Measurements from ENCODE around the gene ANOS1.
"Not testable (repeated sequence)": the region's sequence is repeated elsewhere in the genome, so short reads cannot be mapped to it uniquely, and the experiment has no call there.

The ANOS1 gene

GRCh38 chrX:8591501-8591900 lies 140.4 kb downstream of the ANOS1 start:
- no peak for DNase-seq

- DNase-seq, result no peak
Observed at GRCh38 chrX:8586953-8587352, 145.0 kb downstream of the ANOS1 start.

DNA sequence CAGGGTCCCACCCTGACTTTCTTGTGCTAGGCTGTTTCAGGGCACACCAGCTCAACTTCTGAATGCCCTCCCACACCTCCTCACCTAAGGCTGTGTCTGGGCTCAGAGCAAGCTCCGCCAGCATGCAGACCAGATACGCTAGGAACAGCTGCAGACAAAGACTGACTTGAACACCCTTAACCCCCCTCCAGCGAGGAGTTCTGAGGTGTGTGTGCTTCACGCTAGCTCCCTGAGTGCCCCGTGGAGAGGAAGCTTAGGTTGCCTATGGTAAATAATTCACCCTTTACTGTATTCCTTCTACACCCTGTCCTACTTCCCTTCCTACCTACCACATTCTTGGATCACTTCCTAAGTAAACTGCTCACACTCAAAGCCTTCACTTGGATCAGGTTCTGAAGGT lies 152.3 kb downstream of the ANOS1 start:
- DNase-seq, result no peak

GRCh38 chrX:8576821-8577220 lies 155.1 kb downstream of the ANOS1 start:
- DNase-seq, result no peak

GRCh38 chrX:8565729-8566128 lies 166.2 kb downstream of the ANOS1 start:
- no peak for DNase-seq

GRCh38 chrX:8548446-8548845 lies 183.5 kb downstream of the ANOS1 start:
- DNase-seq, result no peak

DNA sequence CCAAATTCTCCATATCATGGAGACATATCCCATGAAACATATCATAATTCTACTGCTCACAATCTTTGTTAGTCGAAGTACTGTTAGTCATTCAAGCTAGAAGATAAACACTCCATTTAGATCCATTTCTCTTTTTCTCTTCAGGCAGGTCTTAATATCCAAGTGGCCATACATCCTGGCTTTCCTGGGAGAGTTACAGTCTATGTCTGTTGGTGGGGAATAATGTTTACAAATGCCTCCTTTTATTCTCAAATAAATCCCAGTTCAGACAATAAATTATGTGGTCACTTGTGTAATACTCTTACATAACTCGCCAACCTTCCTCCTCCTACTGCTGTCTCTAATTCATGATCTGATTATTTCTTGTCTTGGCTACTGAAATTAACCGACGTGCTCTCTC lies 185.2 kb downstream of the ANOS1 start:
- no peak for DNase-seq

- no peak for DNase-seq
Observed at GRCh38 chrX:8520791-8521190, 211.1 kb downstream of the ANOS1 start.

- DNase-seq, result no peak
Observed at GRCh38 chrX:8520178-8520577, 211.8 kb downstream of the ANOS1 start.

DNA sequence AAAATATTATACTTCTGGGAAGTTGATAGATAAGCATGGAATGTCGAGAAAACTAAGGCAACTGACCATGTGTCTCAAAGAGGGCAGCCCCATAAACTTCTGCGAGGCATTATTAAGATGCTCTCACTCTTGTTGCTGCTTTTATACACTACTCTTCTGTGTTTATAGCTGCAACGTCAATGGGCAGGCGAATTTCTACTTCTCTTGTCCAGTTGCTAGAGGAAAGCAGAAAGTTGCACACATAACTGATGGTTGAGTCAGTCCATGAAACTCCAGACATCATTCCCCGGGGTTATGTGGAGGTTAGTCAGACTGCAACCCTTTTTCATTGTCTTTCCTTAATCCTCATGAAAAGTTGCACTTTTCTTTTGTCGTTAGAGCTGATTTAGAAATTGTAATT lies 227.5 kb downstream of the ANOS1 start:
- DNase-seq, result no peak

DNA sequence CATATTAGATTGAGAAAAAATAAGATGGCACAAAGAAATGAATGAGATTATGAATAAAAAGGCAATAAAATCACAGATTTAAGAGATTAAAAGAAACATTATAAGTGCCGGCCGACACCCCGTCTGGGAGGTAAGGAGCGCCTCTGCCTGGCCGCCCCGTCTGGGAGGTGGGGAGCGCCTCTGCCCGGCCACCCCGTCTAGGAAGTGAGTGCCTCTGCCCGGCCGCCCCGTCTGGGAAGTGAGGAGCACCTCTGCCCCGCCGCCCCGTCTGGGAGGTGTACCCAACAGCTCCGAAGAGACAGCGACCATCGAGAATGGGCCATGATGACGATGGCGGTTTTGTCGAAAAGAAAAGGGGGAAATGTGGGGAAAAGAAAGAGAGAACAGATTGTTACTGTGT lies 229.8 kb downstream of the ANOS1 start:
- not testable (repeated sequence) for DNase-seq

GRCh38 chrX:8500203-8500602 lies 231.7 kb downstream of the ANOS1 start:
- DNase-seq, result no peak

GRCh38 chrX:8495036-8495435 lies 236.9 kb downstream of the ANOS1 start:
- DNase-seq, result not testable (repeated sequence)

DNA sequence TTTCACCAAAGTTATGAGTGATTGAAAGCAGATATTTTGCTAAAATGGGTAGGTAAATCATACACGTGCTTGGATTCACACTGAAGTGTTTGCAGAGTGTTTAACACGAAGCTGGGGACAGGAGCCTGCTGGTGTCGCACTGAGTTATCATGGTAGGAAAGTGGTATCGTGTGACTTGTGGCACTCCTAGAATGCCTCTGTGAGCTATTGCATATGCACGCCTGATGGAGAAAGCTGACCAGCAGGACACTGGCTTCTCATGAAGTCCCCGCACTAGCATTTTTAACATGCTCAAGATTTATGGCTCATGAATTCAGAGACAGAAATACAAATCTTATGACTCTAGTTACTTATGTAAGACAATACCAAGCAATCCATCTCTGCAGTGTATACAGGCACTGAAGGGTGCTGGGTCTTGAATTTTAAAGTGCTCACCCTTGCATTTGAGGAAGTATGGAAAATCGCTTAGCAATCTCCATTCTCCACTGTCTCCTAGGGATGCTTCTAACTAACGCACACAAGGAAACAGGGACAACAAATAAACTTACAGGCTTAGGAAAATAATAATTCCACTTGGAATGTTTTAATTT lies 247.5 kb downstream of the ANOS1 start:
- DNase-seq, result no peak
